Measurements from ENCODE around the gene PPM1N.

The PPM1N gene

DNA sequence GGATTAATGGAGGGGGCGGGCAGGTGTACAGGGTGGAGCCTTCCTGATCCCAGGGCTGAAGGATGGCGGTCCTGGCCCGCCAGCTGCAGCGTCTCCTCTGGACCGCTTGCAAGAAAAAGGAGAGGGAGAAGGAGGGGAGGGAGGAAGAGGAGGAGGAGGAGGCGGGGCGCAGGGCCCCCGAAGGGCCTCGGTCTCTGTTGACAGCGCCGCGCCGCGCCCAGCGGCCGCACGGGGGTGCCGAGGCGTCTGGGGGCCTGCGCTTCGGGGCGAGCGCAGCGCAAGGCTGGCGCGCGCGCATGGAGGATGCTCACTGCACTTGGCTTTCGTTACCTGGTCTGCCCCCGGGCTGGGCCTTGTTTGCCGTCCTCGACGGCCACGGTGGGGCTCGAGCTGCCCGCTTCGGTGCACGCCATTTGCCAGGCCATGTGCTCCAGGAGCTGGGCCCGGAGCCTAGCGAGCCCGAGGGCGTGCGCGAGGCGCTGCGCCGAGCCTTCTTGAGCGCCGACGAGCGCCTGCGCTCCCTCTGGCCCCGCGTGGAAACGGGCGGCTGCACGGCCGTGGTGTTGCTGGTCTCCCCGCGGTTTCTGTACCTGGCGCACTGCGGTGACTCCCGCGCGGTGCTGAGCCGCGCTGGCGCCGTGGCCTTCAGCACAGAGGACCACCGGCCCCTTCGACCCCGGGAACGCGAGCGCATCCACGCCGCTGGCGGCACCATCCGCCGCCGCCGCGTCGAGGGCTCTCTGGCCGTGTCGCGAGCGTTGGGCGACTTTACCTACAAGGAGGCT, at the start of gene PPM1N:
Gene PPM1N (plus strand): TSS at position 33 of the 785 bp plus-strand sequence. CDS start 30 bp downstream, at position 63.
- no peak for DNase-seq

GRCh38 chr19:45448887-45449299, 49.4 kb upstream of the PPM1N start:
- no peak for DNase-seq

DNA sequence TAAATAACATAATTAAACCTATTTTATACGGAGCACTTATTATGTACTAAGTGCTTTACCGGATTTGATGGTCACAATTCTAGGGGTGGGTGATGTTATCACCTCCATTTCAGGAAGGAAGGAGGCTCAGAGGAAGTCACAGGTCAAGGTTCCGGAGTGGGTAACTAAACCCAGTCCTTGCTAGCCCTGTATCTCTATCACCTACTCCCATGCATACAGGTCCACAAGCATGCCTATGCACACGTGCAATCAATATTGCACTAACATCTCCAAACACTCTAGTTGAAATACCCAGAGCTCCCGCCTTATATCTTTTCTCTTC, 48.3 kb upstream of the PPM1N start:
- DNase-seq: no peak

DNA sequence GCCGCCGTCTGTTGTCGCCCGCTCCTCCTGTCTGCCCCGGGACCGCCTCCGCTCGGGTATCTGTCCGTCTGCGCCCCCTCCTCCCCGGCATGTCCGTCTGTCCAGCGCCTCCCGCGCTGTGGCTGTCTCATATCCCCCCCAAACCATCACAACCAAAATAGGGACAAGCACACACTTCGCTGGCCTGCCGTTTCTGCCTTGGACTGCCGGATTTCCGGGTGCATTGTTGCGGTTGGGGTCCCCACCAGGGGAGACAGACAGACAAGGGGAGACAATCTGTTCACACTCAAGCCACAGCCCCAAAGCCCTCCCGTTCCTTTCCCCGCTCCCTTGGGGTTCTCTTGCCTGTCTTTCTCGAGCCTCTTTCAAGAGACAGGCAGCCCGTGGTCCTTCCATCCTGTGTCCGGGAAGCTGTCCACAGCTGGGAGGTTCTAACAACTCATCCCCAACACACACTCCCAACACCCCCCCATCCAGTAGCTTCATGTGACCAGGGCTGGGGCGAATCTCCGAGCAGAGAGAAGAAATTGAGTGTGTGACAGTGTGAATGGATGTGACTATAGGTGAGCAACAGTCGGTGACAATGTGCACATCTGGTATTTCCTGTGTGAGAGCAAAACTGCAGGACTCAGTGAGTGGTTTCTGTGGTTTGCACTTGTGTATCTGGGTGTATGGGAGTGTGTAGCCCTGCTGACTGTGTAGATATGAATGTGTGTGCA, 47.0 kb upstream of the PPM1N start:
- no peak for DNase-seq

DNA sequence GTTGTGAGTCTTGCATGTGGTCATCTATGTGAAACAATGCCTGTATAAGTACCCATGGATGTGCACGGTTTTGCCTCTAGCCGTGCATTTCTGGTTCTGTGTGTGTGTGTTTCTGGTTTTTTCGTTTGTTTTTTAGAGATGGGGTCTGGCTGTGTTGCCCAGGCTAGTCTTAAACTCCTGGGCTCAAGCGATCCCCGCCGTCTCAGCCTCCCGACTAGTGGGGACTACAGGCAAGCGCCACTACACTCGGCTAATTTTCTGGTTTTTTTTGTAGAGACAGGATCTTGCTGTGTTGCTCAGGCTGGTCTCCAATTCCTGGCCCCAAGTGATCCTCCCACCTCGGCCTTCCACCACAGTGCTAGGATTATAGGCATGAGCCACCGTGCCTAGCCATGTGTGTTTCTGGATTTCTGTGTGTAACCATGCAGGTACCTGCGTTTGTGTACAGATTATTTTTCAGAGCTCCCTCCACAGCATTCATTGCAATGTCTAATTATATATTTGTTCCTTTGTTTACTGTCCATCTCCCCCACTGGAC, 46.3 kb upstream of the PPM1N start:
- no peak for DNase-seq

DNA sequence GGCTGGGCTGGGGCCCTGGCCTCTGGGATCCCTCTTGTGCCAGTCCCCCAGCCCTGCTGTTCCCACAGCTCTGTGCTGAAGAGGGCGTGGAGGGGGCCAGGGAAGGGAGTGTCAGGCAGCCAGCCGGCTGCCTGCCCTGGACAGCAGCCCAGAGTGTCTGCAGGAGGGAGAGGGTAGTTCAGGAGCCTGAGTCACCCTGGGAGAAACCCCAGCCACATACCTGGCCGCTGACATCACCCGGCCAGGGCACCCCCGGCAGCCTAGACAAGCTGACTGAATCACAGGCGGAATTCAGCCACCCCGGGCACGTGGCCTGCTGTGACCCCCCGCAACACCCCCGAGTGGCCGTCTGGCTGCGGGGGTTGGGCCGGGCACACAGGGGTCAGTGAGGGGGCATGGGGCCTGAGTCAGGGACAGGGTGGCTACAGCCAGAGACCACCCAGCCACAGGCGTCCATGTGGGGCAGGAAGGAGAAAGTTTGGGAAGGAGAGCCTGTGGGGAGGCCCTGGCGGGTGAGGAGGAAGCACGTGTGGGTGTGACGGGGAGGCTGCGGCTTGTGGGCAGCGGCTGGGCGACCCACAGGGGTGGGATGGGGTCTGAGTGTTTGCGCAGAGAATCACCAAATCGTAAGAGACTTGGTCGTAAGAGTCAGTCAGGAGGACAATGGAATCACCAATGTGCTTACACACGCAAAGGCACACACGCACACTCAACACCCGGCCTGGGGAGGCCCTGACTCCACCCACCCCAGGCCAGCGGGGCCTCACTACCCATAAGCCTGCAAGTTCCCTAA, 42.3 kb upstream of the PPM1N start:
- no peak for DNase-seq

DNA sequence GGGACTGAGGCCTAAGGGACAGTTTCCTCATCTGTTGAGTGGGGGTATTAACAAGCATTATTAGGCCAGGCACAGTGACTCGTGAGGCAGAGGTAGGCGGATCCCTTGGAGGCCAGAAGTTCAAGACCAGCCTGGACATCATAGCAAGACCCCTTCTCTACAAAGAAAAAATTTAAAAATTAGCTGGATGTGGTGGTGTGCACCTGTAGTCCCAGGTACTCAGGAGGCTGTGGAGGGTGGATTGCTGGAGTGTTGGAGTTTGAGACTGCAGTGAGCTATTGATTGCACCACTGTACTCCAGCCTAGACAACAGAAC, 41.8 kb upstream of the PPM1N start:
- no peak for DNase-seq

- no peak for DNase-seq
Measured at GRCh38 chr19:45457776-45458175, 40.5 kb upstream of the PPM1N start.

- DNase-seq: no peak
Measured at GRCh38 chr19:45460807-45461347, 37.4 kb upstream of the PPM1N start.

- no peak for DNase-seq
Measured at GRCh38 chr19:45462174-45462573, 36.1 kb upstream of the PPM1N start.

DNA sequence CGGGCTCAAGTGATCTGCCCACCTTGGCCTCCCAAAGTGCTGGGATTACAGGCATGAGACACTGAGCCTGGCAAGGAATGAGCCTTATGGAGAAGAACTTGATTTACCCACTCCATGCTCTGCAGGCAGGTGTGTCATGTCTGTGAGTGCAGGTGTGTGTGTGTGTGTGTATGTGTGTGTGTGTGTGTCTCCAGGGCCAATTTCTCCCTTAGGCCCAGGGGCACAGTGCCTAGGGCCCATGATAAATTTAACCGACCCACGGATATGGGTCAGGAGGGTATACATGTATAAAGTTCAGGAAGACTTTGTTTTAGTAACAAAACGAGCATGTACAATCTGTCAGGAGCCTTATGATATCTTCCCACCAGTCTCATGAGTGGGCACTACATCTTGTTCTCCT, 35.0 kb upstream of the PPM1N start:
- no peak for DNase-seq

DNA sequence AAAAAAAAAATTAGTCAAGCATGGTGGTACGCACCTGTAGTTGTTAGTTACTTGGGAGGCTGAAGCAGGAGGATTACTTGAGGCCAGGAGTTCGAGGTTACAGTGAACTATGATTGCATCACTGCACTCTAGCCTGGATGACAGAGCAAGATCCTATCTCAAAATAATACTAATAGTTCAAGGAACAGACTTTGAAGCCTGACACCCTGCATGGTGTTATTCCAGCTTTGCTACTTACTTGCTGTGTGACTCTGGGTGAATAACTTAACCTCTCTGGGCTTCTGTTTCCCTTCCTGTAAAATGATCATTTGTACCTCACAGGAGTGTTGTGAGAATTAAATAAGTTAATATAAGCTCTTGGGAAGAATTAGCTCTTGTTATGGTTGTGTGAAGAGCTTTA, 34.0 kb upstream of the PPM1N start:
- DNase-seq: no peak

DNA sequence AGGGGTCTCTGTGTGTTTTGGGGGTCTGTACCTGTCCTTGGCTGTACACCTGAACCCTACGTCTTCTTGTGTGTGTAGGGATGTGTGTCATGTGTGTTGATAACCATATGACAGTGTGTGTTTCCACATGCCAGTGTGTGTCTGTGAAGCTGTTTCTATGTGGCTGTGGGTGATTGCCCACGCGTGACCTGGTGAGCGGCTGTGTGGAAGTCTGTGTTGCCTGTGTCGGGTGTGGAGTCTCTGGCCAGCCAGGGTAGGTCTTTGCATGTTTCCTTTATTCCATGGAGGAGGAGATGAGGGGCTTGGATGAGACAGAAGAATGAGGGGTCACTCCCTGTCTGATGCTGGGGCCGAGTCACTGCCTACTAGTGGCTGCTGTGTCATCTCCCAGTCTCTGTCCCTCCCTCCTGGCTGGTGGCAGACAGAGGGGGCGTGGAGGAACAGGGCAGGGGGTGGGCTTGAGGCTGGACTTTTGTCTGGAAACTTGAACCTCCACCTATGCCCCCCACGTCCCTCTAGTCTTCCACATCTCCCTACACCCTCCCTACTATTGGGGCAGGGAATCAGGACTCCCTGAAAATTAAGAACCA, 33.3 kb upstream of the PPM1N start:
- DNase-seq: no peak

GRCh38 chr19:45467115-45467455, 31.2 kb upstream of the PPM1N start:
- no peak for DNase-seq

- DNase-seq: peak; percentile 94
Measured at GRCh38 chr19:45467456-45468158, 30.6 kb upstream of the PPM1N start, which contains the start of gene FOSB. TSS of gene FOSB (plus strand) at chr19:45467996. CDS start at chr19:45468587, 591 bp downstream.

DNA sequence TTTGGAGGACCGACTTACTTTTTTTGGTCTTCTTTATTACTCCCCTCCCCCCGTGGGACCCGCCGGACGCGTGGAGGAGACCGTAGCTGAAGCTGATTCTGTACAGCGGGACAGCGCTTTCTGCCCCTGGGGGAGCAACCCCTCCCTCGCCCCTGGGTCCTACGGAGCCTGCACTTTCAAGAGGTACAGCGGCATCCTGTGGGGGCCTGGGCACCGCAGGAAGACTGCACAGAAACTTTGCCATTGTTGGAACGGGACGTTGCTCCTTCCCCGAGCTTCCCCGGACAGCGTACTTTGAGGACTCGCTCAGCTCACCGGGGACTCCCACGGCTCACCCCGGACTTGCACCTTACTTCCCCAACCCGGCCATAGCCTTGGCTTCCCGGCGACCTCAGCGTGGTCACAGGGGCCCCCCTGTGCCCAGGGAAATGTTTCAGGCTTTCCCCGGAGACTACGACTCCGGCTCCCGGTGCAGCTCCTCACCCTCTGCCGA, 30.0 kb upstream of the PPM1N start:
- no peak for DNase-seq

GRCh38 chr19:45468803-45469131, 29.5 kb upstream of the PPM1N start:
- DNase-seq: no peak

DNA sequence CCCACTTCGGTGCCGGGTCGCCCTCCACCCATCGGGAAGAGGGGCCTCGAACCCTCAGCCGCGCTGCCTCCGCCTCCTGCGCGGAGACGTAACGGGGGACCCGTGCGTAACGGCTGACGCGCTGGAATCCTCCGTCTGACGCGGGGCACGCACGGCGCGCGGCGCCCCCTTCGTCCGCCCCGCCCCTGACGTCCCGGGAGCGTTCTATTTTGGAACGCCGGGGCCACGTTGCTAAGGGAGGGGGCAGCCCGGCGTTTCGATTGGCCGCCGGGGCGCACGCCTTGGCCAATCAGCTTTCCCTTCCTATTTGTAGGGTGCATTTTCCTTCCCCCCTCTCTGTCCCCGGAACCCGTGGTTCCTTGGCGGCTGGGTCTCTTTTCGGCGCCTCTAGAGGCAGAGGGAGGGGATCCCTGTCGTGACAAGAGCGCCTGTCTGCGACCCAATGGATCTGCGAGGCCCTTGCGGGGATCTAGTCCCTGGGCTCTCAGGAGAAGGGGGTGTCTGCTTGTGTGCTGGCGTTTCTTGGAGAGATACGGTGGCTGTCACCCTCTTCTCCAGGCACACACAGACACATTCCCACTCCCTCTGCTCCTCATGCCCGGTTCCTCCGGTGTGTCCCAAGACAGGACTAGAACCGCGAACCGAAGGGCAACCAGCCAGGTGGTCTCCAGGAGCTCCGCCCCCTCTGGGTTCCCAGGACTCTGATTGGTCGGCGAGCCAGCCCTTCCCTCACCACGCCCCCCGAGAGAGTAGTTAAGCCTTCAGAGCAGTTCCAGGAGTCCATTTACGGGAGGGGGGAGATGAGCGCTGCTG, 28.9 kb upstream of the PPM1N start:
- DNase-seq: peak; percentile 86

DNA sequence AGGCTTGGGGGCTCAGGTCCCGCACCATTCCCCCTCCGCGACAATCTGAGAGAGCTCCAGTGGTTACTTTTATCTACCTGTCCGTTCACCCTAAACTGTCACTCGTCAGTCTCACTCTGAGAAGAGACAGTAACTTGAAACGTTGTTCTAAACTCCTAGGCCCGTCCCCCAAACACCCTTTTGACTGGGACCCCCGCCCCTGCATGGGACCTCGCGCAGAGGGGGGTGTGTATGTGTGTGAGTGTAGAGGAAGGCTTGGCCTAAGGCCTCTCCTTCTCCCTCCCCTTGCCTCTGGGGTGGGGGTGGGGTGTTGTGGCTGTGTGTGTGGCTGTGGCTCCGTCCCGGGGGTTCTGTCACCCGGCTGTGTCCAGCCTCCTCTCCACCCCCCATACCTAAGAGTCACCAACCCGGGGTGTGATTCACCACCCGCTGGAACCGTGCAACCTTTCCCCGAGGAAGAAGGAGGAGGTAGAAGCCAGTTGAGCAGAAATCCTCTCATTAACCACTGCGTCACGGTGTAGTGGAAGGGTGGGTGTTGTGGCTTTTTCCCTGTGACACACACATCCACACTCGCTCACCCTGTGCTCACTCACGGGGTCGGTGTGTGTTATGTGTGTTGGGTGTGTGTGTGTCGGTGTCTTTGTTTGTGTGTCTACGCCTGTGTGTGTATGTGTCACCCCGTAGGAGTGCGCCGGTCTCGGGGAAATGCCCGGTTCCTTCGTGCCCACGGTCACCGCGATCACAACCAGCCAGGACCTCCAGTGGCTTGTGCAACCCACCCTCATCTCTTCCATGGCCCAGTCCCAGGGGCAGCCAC, 28.1 kb upstream of the PPM1N start:
- no peak for DNase-seq

DNA sequence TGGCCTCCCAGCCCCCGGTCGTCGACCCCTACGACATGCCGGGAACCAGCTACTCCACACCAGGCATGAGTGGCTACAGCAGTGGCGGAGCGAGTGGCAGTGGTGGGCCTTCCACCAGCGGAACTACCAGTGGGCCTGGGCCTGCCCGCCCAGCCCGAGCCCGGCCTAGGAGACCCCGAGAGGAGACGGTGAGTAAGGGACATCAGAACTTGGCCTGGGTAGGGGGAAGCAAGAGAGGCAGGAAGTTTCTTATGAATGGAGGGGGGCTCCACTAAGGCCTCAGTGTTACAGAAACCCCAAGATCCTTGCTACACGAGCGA, 27.5 kb upstream of the PPM1N start:
- DNase-seq: no peak

Data from NCI-H510A (cell line).